Left cardiac atrium (tissue), 4 donors: ENCODE results near the gene SPRR2F. TPM values are rescaled to one million over a fixed set of nuclear protein-coding genes. Genes with fewer than 3 reads are reported as not detected.
"Not testable (repeated sequence)": the region's sequence is repeated elsewhere in the genome, so short reads cannot be mapped to it uniquely, and the experiment has no call there.

Experiments used
- ATAC-seq, 2 donors: fragments of 200-7000 bp; cut with Tn5 transposase; one replicate each; pipeline ENCODE4 v1.9.1; 2020; ENCODE audit warnings: mild to moderate bottlenecking in 2 of 2, moderate library complexity in 2 of 2
- DNase-seq: peaks from one replicate; pipeline ENCODE4 v3.0.0-alpha.2; 2020
- intact Hi-C, 2 donors: fragments of 100-400 bp; cut with DNase I; formaldehyde crosslinking; loops; one replicate each; pipeline versions ENCODE4 v1.14.1 to v1.15.1; 2022 to 2023
- long read RNA-seq: library from polyadenylated mRNA; unstranded; transcript quantifications from one replicate; pipeline ENCODE4 v2.0.0, GENCODE V29; 2021
- total RNA-seq, 2 donors: library from RNA; stranded (reverse); fragmentation: NEBNext Ultra II Directional; extraction: Animal tissue kit (Norgen Biotek cat#: 25700); gene quantifications; one replicate each; pipeline ENCODE4 v1.2.1, GENCODE V29; 2021
- donor health status: DM: no; HTN: yes; CAD: no.
- donor health status: DM: no; HTN: yes; CAD: no; lungs with severe emphysema.
- donor health status: DM: yes; HTN: yes; CAD: no.
- donor health status: Dilated cardiomyopathy.

SPRR2F gene, protein sequence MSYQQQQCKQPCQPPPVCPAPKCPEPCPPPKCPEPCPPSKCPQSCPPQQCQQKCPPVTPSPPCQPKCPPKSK
- not detected for total RNA-seq
- long read RNA-seq = 0 reads

DNA sequence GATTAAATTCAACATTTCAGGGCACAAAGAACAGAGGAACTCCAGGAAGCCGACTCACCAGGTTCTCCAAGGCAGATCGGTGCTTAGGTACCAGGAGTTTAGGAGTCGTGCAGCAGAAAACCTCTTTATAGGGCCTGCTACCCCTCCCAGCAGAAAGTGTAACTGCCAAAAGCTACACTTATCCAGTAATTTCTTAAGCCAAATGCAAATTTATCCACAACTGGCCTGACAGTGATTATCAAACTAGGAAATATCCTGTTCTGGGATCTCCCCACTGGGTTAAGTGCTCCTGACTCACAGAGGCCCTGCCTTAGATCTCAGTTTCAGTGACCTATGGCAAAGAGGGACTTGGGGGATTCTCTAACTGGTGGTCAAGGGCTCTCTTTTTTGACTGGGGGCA is at the start of gene SPRR2F:
TSS of gene SPRR2F (minus strand) at position 101 of the 400 bp plus-strand sequence. CDS start 783 bp downstream, outside the sequence.
- ATAC-seq = no peak
- DNase-seq = no peak
- intact Hi-C loops = no loop called here

DNA sequence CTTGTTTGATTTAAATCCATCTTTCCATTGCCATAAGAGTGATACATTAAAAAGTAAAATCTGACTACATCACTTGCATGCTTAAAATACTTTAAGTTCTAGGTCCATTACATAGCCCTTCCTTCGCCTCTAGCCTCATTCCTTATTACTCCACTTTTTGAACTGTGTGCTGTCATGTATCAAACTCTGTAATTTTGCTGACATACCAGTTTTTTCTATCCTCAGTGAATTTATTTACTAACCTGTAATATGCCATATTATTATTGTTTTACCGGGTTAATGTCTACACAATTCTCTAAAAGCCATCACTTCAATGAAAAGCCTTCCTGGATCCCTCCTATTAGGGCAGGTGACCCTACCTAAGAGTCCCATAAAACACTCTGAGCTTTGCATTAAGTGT is 42.2 kb upstream of the SPRR2F start:
- ATAC-seq (no peak), DNase-seq (no peak)
- intact Hi-C loops = no loop called here

DNA sequence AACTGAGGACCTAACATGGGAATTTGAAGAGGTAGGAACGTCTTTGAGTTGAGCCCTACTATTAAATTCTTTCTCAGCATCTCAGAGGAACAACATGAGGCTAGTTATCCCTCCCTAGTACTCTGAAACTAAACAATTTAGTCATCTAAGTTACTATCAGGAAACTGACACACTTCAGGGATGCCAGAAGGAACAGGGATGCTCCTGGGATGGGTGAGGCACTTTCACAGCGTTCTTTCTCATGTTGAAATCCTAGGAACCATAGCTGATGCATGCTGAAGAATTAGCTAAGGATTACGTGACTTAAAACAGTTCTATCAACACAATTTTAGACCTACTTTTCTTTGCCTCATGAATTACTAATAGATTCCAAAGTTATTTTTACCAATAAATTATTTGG is 39.2 kb upstream of the SPRR2F start:
- intact Hi-C loops = no loop called here
- DNase-seq = no peak
- no peak for ATAC-seq

DNA sequence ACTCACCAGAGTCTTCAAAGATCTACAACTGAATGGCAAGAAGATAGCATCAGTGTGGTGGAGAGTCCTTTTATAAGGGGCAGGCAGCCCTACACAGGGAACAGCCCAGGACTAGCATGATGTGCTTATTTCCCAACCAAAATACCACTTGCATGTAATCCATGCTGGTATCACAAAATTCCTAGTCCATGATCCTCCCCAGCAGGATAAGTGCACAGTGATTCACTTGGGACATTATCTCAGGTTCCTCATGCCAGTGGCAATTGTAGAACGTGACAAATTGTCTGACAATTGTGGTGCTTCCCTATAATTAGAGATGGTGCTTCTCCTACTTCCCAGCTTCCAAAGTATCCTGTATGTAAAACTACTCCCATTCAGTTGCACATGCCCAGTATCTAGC is 37.5 kb upstream of the SPRR2F start, which contains the start of gene SPRR2G:
TSS of gene SPRR2G (minus strand) at position 45 of the 400 bp plus-strand sequence. CDS start 780 bp downstream, outside the sequence.
- ATAC-seq (no peak), DNase-seq (no peak)
- intact Hi-C loops = no loop called here

DNA sequence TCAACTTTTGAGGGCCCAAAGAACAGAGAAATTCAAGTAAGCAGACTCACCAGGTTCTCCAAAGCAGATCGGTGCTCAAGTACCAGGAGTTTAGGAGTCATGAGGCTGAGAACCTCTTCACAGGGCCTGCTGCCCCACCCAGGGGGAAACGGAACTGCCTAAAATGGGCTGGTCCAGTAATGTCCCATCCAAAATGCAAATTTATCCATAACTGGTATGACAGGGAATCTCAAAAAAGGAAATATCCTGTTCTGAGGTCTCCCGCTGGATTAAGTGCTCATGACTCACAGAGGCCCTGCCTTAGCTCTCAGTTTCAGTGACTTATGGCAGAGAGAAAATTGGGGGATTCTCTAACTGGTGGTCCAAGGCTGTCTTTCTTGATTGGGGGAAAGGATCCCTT is 28.1 kb upstream of the SPRR2F start:
- intact Hi-C loops = no loop called here
- DNase-seq = no peak
- no peak for ATAC-seq

DNA sequence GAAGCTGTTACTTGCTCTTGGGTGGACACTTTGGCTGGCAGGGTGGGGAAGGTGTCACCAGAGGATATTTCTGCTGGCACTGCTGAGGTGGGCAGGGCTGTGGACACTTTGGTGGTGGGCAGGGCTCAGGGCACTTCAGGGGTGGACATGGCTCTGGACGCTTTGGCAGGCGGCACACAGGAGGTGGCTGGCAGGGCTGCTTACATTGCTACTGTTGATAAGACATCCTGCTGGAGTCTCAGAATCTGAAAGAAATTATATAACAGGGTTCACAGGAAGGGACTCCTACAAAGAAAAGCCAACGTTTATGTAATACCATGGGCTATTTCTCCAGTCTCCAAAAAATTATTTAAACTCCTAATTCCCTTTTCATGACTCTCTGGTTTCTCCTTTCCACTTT is 27.2 kb upstream of the SPRR2F start:
- ATAC-seq (no peak), DNase-seq (no peak)
- intact Hi-C loops = no loop called here

DNA sequence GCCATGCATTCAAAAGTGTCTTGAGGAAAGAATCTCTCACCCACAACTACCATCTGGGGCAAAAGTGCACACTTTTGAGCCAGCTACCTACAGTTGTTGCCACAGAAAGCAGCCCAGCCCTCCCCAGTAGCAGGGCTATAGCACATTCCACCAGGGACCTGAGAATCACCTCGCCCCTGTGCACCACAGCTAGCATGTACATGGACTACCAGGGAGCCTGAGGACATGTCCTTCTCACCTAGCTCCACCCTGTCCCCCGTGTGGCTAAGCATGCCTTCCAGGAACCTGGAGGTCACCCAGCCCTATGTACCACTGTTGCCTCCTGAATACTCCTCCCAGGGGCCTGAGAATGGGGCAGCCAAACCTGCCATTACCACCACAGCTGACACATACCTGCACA is 20.4 kb upstream of the SPRR2F start:
- DNase-seq = no peak
- intact Hi-C loops = no loop called here
- no peak for ATAC-seq

DNA sequence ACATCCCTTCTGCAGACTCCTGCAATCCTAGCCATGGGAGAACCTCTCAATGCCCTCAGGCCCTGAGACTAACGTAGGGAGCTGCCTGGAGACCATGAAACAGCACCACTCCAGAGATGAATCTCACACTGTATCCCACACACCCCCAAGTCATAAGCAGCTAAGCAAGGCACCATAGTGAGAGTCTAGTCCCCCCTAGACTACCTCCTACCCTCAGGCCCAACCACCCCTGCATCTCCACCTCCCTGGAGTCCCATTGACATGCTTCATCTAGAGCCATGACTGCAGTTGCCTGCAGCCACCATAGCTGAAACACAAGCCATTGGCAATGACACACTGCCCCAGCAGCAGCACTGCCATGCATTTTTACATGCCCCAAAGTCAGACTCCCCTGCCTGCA is 20.0 kb upstream of the SPRR2F start:
- intact Hi-C loops = no loop called here
- DNase-seq = no peak
- no peak for ATAC-seq

DNA sequence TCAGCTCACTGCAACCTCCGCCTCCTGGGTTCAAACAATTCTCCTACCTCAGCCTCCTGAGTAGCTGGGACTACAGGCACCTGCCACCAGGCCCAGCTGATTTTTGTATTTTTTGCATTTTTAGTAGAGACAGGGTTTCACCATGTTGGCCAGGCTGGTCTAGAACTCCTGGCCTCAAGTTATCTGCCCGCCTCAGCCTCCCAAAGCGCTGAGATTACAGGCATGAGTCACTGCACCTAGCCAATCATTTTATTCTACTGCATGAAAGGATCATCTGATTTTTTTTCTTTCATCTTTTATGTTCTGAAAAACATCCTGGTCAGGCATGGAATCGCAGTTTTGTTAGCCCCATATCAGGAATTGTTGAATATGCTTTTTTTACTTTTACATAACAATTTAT is 15.4 kb upstream of the SPRR2F start:
- DNase-seq, intact Hi-C loops, ATAC-seq: not testable (repeated sequence)

DNA sequence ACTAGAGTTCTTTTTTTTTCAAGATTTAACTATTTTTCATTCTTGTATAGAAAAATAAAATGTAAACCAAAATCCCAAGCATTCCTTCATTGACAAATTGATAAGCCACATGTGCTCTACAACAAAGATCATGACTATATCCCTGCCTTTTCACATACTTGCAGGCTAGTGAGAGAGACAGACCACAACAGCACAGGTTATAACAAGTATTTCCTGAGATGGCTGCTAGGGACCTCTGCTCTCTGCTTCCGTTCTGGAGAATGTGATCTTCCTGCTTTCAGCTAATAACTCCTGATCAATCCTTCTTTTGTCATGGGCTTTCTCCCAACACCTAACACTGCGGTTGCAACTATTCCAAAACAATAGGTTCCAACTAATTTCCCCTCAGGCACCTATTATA is 14.0 kb upstream of the SPRR2F start:
- intact Hi-C loops = no loop called here
- ATAC-seq = no peak
- no peak for DNase-seq

DNA sequence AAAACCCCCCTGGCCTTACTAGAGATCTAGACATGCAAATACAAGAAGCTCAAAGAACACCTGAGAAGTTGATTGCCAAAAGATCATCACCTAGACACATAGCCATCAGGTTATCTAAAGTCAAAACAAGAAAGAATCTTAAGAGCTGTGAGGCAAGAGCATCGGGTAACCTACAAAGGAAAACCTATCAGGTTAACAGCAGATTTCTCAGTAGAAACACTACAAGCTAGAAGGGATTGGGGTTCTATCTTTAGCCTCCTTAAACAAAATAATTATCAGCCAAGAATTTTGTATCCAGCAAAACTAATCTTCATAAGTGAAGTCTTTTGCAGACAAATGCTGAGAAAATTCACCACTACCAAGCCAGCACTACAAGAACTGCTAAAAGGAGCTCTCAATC is 12.2 kb upstream of the SPRR2F start:
- no peak for ATAC-seq
- DNase-seq = no peak
- intact Hi-C loops = no loop called here

DNA sequence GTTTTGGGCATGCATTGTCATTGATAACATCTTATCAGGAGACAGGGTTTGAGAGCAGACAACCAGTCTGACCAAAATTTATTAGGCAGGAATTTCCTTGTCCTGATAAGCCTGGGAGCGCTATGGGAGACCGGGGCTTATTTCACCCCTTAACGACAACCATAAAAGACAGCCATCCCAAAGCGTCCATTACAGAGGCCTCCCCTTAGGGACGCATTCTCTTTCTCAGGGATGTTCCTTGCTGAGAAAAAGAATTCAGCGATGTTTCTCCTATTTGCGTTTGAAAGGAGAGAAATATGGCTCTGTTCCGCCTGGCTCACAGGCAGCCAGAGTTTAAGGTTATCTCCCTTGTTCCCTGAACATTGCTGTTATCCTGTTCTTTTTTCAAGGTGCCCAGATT is 10.5 kb upstream of the SPRR2F start:
- intact Hi-C loops, ATAC-seq, DNase-seq: not testable (repeated sequence)

DNA sequence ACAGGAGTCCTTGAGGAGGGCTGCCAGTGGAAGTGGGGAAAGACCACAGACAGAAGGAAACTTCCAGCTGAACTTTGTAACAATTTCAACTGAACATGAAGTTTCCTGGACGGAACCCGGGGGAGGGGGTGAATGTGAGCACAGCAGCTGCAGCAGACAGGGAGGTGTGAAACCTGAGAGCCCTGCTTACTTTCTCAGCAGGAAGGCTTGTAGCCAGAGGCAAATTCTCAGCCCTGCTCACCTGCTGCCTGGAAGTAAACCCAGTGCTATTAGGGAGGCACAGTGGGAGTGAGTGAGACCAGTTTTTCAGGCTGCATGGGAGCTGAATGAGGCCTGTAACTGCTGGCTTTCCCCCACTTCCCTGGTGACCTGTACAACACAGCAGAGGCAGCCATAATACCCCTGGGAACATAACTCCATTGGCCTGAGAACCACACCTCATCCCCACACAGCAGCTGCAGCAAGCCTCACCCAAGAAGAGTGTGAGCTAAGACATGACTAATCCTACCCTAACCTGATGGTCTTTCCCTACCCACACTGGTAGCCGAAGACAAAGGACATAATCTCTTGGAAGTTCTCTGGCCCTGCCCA is 9.6 kb upstream of the SPRR2F start:
- DNase-seq (no peak), ATAC-seq (peak in 1 of 2 donors; percentile 54)
- intact Hi-C loops = no loop called here

DNA sequence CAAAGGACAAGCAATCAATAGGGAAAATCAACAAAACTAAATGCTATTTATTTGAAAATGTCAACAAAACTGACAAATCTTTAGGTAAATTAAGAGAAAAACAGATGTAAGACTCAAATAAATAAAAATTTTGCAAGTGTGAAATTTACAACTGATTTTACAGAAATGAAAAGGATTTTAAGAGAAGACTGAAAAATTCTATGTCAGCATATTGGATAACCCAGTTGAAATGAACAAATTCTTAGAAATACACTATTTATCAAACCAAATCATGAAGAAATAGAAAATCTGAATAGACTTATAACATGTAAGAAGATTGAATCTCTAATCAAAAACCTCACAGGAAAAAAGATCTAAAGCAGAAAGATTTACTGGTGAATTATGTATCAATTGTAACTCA is 7.6 kb upstream of the SPRR2F start:
- ATAC-seq (no peak), DNase-seq (no peak)
- intact Hi-C loops = no loop called here

DNA sequence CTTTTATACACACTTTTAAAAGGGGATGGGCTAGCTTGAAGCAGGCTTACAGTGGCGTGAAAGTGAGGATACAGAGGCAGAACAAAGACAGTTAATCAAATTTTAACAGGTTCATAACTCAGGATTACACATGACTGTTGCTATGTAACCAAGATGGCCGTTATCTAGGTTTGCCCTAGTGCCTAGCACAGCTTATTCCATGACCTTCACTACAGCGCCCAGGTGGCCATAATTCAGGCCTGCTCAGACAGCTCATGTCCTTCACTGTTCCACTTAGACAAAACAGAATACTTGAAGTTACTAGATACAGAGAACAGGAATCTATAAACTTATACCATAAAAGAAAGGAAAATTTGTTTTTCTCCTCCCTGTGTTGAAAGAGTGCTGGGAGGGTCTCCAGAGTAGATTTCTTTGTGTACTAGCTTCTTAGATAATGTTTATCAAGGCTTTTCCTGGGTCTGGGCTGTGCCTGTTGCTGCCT is 6.2 kb upstream of the SPRR2F start:
- no peak for DNase-seq
- intact Hi-C loops = no loop called here
- ATAC-seq = peak in 1 of 2 donors; percentile 91

DNA sequence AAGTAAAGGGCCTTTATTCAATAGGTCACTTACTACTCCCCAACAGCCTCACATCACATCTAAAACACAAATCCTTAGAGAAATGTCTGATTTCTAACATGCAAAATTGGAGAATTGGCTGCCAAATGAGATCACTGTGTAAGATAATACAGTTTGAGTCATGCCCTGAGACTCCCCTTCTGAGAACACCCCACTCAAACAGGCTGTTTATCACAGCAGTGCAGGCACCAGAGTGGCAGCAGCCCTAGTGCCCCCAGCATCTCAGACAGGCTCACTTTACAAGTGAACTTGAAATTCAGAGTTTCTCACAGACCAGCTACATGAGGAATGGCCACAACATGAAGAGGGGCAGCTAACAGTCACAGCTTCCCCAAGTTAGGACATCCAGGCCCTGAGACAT is 1.9 kb upstream of the SPRR2F start:
- intact Hi-C loops, DNase-seq: not testable (repeated sequence)
- ATAC-seq = peak in 1 of 2 donors; percentile 36

DNA sequence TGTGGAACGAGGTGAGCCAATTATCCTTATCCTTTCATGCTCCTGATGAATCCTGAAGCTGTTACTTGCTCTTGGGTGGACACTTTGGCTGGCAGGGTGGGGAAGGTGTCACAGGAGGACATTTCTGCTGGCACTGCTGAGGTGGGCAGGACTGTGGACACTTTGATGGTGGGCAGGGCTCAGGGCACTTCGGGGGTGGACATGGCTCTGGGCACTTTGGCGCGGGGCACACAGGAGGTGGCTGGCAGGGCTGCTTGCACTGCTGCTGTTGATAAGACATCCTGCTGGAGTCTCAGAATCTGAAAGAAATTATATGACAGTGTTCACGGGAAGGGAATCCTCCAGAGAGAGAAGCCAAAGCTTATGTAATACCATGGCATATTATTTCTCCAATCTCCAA is 862 bp downstream of the SPRR2F start:
- ATAC-seq, intact Hi-C loops, DNase-seq: not testable (repeated sequence)

DNA sequence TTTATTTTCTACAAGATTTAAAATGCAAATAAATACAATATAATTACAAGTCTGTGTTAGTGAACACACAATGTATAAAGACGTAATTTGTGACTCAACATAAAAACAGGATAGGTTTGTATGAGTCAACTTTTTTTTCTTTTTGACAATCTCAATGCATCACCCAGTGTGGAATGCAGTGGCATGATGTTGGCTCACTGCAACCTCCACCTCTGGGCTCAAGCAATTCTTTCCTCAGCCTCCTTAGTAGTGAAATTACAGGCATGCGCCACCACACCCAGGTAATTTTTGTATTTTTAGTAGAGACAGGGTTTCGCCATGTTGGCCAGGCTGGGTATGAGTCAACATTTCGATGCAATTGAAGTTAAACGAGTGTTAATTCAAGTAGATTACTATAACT is 13.1 kb downstream of the SPRR2F start:
- no peak for DNase-seq
- ATAC-seq = peak in 1 of 2 donors; percentile 92
- intact Hi-C loops = no loop called here

DNA sequence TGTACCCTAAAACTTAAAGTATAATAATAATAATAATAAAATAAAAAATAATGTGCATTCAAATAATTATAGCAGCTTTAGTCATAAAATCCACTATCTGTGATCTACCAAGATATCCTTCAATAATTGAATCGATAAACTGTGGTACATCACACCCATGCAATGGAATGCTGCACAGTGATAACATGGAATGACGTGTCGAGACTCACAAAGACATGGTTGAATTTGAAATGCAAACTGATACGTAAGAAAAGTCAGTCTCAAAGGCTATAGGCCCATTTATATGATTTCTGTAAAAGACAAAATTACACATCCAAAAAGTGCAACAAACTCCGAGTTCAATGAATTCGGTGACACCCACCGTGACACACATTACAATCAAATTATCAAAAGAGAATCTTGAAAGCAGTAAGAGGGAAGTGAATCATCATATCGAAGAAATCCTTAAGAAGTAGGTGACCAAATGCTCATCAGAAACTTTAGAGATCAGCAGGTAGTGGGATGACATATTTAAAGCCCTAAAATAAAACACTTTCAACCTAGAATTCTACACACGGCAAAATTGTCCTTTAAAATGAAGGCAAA is 13.8 kb downstream of the SPRR2F start:
- DNase-seq (no peak), ATAC-seq (no peak)
- intact Hi-C loops = no loop called here

DNA sequence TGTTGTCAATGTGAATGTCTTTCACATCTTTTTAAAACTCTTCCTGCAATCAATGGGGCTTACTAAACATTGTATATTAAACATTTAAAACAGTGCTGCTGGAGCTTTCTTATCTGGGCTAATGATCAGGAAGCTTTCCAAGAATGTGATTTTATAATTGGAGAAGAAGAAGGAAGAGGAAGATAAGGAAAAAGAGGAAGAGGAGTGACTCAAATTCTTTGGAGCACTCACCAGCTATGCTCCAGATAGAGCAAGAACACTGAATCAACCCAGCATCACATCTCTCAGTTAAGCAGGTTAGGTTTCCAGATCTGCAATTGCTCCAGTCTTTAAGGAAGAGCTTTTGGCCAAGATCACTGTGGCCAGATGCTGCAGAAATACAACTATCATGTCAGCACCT is 17.6 kb downstream of the SPRR2F start:
- ATAC-seq (no peak), DNase-seq (no peak)
- intact Hi-C loops = no loop called here

DNA sequence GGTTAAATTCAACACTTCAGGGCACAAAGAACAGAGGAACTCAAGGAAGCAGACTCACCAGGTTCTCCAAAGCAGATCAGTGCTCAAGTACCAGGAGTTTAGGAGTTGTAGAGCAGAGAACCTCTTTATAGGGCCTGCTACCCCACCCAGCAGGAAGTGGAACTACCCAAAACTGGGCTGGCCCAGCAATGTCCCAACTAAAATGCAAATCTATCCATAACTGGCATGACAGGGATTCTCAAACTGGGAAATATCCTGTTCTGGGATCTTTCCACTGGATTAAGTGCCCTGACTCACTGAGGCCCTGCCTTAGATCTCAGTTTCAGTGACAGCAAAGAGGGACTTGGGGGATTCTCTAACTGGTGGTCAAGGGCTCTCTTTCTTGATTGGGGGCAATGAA is 18.9 kb downstream of the SPRR2F start, which contains the start of gene SPRR2E:
TSS of gene SPRR2E (minus strand) at position 101 of the 400 bp plus-strand sequence. CDS start 775 bp downstream, outside the sequence.
- DNase-seq = no peak
- intact Hi-C loops = no loop called here
- no peak for ATAC-seq
